NOMO-1 (cell line): ENCODE results near the gene NKIRAS2.
A peak's percentile ranks its signal among the peaks of the same experiment; 100 is the strongest.

Source experiments
- DNase-seq, 2 experiments: peaks; one replicate each; lab custom pipeline; 2025; ENCODE audit not compliant: unreplicated experiment in 2 of 2; lab: John Stamatoyannopoulos, UW

Gene NKIRAS2

DNA sequence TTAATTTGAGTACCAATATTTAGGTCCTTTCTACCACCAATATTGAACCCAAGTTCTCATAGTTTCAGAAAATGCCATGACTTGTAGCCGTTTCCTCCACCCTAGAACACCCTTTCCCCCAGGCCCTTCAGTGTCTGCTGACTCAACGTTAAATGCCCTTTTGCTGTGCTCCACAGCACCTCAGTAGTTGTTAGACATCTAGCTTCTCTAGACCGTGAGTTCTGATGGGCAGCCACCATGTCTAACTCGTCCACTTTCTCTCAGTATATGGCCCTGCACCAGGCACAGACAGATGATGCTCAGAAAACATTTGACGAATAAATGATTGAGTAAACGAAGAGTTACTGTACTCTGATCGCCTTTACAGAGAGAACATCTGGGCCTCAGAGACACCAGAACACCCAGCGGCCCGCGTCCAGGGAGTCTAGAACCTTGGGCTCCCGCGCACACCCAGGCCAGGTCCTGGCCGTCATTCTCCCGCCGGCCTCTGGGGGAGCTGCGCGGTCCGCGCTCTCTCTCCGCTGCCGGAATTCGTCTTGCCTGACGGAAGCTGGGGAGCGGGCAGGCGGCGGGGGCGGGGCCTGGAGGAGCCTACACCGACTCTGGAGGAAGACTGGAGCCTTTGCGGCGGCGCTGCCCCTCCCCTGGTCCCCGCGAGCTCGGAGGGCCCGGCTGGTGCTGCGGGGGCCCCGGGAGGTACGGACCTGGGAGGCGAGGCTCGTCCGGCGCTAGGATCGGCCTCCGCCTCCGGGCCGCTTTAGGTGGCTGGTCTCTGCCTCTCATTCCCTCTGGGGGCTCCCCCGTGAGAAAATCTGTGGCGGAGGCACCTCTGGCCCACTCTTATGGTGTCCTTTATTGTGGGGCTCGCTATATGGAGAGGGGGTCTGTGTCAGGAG lies at the start of gene NKIRAS2:
NKIRAS2 (plus strand) TSS at position 582 of the 896 bp plus-strand sequence. CDS start 1,488 bp downstream, outside the sequence.
- peak; percentile 88 to 90 for DNase-seq

DNA sequence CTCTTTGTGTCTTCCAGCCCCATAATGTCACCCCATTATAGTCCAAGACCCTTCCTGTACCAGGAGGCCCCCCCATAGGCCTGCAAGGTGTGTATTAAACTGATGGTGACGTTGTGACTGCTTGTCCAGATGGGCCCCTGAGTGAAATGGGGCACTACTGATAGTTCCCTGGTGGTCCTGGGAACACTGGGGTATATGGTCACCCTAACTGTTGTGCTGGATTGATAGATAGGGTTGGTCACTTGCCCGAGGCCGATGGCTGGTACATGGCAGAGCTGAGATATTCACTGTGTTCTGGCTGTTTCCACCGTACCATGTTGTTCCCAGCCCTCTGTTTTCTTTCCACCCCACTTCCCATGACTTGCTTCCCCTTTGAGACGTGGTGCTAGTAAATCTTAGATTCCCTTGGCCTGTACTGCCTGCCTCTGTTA lies 49.0 kb upstream of the NKIRAS2 start:
- DNase-seq = no peak

DNA sequence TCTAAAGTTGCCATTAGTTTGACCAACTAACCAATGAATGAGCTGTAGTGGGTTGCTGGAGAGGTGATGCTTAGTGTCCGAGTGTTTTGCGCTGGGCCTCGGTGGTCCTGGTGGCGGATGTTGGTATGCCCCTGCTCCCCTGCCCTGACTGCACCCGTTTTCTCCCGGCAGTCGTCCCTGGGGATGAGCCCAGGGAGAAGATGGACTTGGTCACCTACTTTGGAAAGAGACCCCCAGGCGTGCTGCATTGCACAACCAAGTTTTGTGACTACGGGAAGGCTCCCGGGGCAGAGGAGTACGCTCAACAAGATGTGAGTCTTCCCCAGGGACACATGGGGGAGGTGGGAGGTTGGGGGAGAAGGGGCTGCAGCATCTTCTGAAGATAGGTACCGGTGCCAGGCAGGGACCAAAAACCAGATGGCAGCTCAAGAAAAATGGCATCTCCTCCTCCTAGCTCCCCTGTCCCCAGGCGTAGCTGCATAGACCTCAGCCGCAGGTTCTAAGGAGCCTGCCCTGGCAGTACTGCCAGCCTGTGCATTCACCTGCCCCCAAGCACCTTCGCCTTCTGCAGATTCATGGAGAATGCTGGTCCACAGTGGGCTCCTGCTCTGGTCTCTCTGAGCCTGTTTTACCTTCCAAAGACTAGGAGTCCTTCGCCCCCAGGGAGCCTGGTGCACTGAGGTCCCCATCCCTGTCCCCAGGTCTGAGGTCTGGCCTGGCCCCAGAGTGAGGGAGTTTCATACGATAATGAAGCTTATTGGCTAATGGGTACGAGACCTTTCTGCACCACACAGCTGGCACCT lies 48.0 kb upstream of the NKIRAS2 start:
- DNase-seq = no peak

DNA sequence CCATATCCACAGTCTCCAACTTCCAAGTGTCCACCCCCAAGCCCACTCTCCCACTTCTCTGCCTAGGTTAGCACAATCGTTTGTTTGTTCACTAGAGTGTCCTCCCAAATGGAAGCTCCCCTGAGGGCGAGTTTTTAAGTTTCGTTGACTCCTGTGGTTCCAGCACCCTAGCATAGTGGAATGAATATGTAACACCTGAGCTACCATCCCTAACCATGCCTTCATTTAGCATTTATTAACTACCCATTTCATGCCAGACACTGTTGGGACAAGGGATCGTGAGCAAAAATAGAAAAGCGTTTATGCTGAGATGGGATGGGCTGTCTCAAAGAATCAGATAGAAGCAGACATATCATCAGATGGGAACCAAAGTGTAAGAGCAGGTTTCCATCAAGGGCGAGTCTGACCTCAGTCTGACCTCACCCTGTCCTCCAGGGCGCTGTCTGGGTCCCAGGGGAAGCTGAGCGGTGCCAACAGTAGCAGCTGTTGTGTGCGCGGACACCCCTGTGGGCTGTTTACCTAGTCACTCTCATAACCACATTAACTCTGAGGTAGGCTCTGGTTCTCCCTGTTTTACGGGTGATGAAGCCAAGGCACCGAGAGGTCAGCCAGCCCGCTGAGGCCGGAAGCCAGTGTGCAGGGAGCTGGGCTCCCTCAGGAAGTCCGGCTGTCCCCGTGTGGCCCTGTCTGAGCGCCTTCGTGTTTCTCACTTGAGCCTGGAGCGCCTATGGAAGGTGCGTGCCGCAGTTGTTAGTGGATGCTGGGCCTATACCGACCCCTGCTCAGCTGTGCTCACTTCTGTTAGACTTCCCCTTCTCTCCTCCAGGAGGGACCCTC lies 47.1 kb upstream of the NKIRAS2 start:
- DNase-seq = no peak

DNA sequence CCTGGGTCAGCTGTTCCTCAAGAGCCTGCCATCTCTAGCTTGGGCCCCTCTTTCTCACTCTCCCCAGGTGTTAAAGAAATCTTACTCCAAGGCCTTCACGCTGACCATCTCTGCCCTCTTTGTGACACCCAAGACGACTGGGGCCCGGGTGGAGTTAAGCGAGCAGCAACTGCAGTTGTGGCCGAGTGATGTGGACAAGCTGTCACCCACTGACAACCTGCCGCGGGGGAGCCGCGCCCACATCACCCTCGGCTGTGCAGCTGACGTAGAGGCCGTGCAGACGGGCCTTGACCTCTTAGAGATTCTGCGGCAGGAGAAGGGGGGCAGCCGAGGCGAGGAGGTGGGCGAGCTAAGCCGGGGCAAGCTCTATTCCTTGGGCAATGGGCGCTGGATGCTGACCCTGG lies 46.5 kb upstream of the NKIRAS2 start:
- no peak for DNase-seq

DNA sequence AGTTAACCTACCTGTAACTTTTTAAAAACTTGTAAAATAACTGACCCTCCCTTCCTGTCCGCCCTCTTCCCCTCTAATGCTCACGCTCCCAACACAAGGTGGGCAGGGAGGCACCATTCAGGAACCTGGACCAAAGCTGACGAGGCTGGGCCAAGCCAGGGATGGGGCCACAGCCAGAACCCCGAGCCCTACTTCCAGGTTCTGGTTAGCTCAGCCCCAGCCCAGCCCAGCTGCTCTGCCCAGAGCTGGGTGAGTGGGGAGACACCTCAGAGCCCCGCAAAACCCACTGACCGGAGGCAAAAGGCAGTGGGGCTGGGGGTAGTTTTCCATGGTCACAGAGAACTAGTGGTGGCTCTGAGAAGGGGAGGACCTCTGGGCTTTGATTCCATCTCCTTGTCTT lies 45.9 kb upstream of the NKIRAS2 start:
- DNase-seq = no peak

DNA sequence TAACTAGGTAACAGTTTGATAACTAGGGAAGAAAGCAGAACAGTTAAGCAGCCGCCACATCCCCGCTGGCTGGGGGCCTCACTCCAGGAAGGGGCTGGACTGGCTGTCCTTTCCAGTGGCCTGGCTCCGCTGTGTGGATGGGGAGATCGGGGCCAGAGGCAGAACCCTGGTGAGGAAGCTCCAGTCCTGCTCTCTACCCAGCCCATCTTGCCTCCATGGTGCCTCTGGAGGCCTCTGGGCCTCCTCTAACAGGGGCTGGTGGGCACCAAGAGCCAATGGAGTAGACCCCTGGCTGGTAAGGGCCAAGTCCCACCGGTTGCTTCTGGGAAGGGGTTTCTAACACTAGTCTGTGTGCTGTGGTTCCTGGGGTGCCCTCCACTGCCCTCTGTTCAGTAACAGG lies 45.2 kb upstream of the NKIRAS2 start:
- no peak for DNase-seq

DNA sequence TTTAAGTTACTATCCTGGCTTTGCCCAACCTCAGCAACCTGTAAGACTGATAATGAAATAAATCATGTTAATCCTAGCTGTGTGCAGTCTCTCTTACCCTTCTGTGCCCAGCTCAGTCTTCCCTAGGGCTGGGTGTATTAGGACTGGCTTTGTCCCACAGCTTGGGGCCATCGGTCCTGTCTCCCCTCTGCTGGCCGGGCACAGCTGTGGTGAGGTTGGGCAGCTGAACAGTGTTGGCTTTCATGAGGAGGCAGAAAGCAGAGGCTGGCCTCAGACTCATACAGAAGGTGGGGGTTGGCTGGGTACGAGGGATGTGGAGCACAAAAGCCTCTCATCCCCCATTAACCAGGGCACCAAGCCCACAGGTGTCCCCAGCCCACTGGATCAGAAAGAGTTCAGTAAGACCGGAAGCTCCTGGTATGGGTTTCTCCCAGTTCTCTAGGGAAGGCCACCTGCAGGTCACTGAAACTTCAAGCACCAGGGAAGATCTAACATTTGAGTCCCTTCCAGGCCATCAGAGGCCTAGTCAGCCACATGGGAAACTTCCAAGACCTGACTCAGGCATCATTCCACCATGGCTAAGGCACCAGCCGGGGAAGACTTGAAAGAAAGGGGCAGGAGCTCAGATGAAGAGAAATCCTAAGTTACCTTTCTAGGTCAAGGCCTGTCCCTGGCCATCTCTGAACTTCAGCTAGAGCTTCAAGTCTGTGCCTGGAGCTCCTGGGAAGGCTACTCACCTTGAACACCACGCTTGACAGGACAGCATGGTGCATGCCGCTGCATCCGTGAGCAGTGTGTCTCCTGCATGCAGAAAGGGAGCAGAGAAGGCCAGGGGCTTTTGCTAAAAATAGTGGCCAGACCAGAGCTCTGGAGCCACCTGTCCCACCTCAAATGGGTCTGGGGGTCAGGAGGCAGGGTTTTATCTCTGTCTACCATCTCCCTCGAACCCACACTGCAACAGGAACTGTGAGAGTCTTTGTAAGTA lies 44.5 kb upstream of the NKIRAS2 start:
- DNase-seq = no peak

DNA sequence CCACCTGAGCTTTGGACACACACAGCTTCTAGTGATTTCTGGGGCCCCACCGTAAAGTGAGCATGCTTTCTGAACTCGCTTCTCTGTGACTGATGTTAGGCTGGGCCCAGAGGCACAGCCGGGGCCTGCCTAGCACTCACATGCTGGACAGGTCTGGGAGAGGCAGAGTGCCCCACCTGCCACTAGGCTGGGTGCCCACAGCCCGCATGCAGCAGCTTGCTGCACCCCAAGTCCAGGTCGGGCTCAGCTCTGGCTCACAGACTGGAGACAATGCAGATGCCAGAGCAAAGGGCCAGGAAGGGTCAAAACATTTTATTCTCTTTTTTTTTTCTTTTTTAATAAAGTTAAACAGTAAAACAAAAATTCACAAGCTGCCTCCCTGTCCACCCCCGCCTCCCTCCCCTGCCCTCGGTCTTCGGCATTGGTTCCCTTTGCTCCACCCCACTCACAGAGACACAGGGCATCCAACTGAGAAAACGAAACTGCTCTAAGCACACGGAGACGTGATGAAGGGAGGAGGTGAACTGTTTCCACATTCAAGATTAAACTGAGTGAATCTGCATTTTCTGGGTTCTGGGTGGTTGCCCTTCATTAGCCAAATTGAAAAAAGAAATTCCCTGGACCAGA lies 43.6 kb upstream of the NKIRAS2 start:
- DNase-seq = no peak

DNA sequence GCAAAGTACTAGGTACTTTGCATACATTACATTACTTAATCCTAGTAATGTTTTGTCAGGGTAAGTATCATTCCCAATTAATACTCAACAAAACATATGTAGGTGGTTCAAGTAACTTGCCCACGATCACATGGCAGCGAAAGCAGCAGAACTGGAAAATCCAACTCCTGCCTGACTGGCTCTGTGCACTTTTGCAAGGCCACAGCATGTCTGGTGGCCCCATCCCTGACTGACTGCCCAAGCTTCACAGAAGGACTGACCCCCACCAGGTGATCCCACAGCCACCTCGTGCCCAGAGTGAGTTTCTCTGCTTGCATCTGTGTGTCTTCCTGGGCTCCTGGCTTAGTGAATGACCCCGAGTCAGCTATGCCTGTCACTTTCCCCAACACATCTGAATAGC lies 41.9 kb upstream of the NKIRAS2 start:
- no peak for DNase-seq

DNA sequence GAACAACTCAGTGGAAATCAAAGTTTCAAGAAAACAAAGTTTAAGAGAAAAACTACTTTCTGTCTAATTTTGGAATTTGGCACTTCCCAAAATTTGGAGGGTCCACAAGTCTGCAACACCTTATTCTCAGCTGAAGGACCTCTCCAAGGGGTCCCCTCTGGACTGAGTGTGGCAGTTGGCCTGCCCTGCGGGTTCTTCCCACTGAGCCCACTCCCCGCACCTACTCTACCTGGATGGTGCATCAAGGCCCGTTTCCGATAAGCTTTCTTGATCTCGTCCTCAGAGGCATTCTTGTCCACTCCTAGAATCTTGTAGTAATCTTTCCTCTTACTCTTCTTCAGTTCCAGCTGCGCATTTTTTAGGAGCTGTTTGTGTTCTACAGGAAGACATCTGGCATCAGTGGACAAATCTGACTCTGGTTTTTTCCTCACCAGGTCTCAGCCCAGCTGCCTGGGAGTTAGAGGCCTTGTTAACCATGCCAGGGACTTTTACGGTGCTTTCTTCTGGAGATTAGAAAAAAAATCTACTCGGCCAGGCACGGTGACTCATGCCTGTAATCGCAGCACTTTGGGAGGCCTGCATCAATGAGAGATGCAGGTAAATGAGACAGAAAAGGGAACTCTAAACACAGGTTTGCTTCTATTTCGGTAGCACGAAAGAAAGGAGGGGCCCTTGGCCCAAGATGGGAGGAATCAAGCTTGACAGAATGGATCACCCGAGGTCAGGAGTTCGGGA lies 37.7 kb upstream of the NKIRAS2 start:
- no peak for DNase-seq

DNA sequence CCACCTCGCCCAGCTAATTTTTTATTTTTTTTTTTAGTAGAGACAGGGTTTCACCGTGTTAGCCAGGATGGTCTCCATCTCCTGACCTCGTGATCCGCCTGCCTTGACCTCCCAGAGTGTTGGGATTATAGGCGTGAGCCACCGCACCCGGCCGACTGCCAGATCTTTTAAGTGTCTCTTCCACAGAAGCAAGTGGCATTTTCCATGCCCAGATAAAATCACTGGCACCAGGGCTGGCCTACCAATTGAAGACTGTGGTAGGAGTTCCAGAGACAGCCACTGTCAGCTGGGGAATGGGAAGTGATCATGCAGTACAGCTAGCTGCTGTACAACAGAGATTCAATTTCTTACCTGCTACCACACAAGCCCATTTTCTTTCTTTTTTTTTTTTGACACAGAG lies 35.4 kb upstream of the NKIRAS2 start:
- DNase-seq = no peak

DNA sequence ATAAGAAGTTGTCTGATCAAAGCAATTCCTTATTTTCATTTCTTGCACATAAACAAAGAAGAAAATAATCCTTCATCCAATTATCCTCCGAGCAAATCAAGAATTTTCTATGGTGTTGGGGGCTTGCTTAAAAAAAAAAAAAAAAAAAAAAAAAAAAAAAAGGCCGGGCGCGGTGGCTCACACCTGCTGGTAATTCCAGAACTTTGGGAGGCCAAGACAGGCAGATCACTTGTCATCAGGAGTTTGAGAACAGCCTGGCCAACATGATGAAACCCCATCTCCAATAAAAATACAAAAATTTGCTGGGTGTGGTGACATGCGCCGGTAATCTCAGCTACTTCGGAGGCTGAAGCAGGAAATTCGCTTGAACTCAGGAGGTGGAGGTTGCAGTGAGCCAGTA lies 34.0 kb upstream of the NKIRAS2 start:
- no peak for DNase-seq

DNA sequence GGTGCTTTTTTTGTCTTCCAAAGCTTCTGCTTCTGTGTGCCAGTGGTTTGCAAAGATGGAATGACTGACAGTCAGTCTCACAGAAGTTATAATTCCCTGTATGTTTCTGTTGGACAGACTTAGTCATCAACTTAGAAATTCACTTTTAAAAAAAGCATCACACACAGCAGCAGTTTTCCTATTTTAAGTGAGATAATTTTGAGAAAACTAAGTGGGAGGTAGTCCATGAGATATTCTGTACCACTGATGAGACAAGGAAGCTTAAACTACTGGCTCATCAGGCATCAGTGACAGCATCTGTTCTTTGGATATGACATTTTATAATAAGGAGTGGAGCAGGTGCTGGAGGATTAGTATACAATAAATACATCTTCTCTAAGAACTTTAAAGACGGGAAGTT lies 33.3 kb upstream of the NKIRAS2 start:
- no peak for DNase-seq

DNA sequence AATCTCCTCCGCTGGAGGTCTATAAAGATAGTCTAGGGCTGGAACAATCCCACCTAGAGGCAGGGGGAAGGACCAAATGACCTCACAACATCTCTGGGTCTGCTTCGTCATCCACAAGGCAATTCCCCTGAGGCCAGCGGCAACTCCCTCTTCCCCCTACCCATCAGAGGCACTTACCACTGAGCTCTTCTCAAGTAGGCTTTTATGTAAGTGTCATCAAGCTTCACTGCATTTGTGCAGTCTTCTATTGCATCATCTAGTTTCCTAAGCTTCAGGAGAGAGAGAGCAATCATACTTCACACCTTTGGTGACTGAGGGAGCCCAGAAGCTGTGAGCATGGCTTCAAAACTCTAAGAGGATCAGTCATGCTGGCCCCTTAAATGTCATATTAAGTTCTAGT lies 32.2 kb upstream of the NKIRAS2 start:
- no peak for DNase-seq

DNA sequence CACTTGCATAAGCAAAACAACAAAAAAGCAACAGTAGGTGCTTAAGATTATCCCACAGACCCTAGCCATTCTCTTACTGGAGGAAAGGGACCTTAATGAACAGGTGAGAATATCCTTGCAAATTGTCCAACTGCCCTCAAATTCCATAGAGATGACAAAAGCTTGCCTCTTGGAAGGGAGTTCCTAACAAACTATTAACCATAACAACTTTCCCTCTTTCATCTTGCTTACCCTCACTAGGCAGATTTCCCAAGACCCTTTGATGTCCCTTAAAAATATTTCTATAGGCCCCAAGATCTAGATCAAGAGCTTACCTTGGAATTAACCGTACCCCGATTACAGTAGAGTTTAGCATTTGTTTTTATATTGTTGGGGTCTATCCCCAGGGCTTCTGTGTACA lies 31.5 kb upstream of the NKIRAS2 start:
- DNase-seq = no peak

DNA sequence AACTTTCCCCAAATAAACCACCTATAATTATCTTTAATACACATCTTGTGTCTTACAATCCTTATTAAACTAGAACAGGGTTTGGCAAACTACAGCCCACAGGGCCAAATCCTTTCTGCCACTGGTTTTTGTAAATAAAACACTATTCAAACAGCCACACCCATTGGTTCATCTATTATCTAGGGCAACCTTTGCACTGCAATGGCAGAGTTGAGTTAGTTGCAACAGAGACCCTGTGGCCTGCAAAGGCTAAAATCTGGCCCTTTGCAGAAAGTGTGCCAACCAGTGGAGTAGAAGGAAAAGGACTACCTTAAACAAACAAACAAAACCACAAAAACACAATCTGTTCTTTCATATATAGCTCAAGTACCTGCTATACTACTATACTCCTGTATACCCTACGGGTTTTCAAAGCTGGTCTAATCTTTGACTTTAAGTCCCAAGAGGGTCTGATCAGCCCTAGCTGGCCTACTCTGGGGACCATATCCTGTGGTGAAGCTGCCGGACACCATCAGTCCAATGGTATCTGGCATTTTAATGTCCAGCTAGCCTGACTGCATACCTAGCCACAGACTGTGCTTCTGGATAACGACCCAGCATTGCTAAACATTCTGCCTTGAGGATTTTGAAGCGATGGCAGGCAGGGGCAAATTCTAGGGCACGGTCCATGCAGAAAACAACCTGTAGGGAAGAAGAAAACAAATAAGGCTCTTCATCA lies 30.0 kb upstream of the NKIRAS2 start:
- no peak for DNase-seq

DNA sequence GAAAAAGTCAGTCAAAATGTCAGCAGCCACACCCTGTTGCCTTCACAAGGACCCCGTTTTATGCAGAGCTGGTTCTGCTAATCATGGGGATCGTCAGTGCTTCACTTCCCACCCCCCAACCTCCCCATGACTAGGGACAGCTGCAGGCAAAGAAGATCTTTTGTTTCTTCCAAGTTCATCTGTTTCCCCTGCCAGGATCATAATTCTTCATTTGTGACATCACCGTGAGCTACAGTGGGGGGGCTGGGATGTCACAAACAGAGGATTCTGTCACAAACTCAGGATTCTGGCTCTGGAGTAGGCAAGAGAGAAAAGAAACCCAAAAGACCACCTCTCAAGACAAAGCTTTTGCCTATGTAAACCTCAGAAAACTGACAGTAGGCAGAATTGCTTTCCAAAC lies 27.3 kb upstream of the NKIRAS2 start:
- DNase-seq = no peak
